GM18951 (cell line): Measurements from ENCODE around the gene ZFPM1.

ENCODE experiments used
- POLR2A ChIP-seq: IDR thresholded peaks from 4 replicates; pipeline ENCODE4 v1.6.1; 2011; ENCODE audit warnings: mild to moderate bottlenecking; ENCODE audit not compliant: insufficient read length, insufficient read depth; ENCODE audit errors: extremely low read depth
- in situ Hi-C: fragments of 300-500 bp; cut with MboI; formaldehyde crosslinking; loops from one replicate; pipeline ENCODE4 v1.12.0; 2022; ENCODE audit warnings: low sequenced_read_pairs, mixed read lengths, inconsistent platforms; ENCODE audit not compliant: unreplicated experiment

ZFPM1 gene

GRCh38 chr16:88432753-88433152 is 20.3 kb upstream of the ZFPM1 start:
- in situ Hi-C loops: no loop called here
- no peak for TF ChIP-seq POLR2A

DNA sequence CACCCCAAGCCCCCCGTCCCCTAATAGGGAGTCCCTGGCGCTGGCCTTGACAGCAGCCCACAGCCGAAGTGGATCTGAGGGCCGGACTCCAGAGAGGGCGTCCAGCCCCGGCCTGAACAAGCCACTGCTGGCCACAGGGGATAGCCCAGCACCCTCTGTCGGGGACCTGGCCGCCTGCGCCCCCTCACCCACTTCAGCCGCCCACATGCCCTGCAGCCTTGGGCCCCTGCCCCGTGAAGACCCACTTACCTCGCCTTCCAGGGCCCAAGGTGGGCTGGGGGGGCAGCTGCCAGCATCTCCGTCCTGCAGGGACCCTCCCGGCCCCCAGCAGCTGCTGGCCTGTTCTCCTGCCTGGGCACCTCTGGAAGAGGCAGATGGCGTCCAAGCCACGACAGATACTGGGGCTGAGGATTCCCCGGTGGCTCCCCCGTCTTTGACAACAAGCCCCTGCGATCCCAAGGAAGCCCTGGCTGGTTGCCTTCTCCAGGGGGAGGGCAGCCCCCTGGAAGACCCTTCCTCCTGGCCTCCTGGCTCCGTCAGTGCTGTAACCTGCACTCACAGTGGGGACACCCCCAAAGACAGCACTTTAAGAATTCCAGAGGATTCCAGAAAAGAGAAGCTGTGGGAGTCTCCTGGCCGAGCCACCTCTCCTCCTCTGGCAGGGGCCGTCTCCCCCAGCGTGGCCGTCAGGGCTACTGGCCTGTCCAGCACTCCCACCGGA is 19.3 kb upstream of the ZFPM1 start:
- in situ Hi-C loops: no loop called here
- no peak for TF ChIP-seq POLR2A

GRCh38 chr16:88434353-88434690 is 18.8 kb upstream of the ZFPM1 start:
- no peak for TF ChIP-seq POLR2A
- in situ Hi-C loops: no loop called here

- TF ChIP-seq POLR2A: no peak
- in situ Hi-C loops: no loop called here
Measured at GRCh38 chr16:88434746-88435145, 18.3 kb upstream of the ZFPM1 start.

DNA sequence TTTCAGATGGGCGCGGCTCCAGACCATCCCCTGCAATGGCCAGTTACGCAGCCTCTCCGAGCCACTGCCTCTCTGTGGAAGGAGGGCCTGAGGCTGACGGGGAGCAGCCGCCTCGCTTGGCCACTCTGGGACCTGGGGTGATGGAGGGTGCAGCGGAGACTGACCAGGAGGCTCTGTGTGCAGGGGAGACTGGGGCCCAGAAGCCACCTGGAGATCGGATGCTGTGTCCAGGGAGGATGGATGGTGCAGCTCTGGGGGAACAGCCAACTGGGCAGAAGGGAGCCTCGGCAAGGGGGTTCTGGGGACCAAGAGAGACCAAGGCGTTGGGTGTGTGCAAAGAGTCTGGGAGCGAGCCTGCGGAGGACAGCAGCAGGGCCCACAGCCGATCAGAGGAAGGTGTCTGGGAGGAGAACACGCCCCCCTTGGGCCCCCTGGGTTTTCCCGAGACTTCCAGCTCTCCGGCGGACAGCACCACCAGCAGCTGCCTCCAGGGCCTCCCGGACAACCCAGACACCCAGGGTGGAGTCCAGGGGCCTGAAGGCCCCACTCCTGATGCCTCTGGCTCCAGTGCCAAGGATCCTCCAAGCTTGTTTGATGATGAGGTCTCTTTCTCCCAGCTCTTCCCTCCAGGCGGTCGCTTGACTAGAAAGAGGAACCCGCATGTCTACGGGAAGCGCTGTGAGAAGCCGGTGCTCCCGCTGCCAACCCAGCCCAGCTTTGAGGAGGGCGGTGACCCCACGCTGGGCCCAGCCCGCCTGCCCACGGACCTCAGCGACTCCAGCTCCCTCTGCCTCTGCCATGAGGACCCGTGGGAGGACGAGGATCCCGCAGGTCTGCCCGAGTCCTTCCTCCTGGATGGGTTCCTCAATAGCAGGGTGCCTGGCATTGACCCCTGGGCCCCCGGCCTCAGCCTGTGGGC is 17.4 kb upstream of the ZFPM1 start:
- in situ Hi-C loops: no loop called here
- TF ChIP-seq POLR2A: no peak

DNA sequence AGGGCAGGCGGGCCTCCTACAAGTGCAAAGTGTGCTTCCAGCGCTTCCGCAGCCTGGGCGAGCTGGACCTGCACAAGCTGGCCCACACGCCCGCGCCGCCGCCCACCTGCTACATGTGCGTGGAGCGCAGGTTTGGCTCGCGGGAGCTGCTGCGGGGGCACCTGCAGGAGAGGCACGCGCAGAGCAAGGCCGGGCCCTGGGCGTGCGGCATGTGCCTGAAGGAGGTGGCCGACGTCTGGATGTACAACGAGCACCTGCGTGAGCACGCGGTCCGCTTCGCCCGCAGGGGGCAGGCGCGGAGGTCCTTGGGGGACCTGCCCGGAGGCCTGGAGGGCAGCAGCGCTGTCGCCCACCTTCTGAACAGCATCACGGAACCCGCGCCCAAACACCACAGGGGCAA is 16.3 kb upstream of the ZFPM1 start:
- in situ Hi-C loops: no loop called here
- TF ChIP-seq POLR2A: no peak

- in situ Hi-C loops: no loop called here
- no peak for TF ChIP-seq POLR2A
Measured at GRCh38 chr16:88437367-88437964, 15.6 kb upstream of the ZFPM1 start.

DNA sequence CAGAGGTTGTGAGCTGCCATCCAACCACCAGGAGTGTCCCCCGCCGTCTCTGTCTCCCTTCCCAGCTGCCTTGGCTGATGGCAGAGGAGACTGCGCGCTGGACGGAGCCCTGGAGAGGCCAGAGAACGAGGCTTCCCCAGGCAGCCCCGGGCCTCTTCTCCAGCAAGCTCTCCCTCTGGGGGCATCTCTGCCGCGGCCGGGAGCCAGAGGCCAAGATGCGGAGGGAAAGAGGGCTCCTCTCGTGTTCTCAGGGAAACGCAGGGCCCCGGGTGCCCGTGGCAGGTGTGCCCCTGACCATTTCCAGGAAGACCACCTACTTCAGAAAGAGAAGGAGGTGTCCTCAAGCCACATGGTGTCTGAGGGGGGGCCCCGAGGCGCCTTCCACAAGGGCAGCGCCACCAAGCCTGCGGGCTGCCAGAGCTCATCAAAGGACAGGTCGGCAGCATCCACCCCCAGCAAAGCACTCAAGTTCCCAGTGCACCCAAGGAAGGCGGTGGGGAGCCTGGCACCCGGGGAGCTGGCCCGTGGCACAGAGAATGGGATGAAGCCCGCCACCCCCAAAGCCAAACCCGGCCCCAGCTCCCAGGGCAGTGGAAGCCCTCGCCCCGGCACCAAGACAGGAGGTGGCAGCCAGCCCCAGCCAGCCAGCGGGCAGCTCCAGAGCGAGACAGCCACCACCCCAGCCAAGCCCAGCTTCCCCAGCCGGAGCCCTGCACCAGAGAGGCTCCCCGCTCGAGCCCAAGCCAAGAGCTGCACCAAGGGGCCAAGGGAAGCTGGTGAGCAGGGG is 14.8 kb upstream of the ZFPM1 start:
- TF ChIP-seq POLR2A: no peak
- in situ Hi-C loops: no loop called here

GRCh38 chr16:88439016-88439415 is 14.1 kb upstream of the ZFPM1 start:
- no peak for TF ChIP-seq POLR2A
- in situ Hi-C loops: no loop called here

GRCh38 chr16:88439706-88440105 is 13.4 kb upstream of the ZFPM1 start:
- in situ Hi-C loops: no loop called here
- no peak for TF ChIP-seq POLR2A

DNA sequence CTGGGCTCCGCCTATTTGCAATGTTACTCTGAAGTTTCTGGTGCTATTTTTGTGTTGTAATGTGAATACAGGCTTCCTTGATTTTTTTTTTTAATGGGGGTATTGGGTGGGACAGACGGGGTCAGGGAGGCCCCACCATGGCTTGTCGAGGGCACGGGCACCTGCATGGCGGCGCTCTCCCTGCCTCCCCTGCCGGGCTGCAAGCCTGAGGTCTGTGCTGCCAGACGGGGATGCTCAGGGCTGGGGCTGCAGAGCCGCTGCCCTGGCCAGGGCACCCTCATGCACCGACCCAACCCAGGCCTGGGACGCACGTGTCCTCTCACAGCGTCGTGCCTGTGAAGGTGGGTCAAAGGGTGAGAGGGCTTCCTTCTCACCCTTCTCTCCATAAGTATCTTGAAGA is 13.0 kb upstream of the ZFPM1 start:
- no peak for TF ChIP-seq POLR2A
- in situ Hi-C loops: no loop called here

DNA sequence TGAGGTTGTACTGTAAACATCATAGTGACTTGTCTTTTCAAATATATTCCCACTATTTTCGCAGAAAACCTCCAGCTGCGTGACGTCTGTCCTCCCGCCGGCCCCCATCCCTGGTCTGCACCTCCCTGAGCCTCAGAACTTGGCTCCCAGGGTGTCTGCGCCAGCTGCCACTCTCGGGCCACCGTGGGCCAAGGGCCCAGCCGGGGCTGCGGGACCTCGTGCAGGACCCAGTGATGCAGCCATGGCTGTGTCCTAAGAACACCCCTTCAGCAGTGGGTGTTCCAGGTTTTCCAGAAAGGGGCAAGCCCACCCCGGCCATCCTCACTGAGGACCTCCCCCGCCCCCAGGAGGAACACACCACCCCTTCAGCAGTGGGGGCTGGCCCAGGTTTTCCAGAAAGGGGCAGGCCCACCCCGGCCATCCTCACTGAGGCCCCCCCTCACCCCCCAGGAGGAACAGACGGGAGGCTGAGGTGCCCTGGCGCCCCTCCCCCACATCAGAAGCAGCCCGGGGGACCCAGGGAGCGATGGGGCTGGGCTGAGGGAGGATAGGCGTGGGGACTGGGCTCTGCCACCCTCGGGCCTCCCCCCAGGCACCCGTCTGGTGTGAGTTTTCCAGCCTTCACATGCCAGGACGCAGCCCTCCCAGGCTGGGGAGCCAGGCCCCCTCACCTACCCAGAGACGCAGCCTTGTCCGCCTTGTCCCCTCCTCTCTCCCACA is 12.2 kb upstream of the ZFPM1 start:
- in situ Hi-C loops: no loop called here
- TF ChIP-seq POLR2A: no peak
